GM13977 (cell line): ENCODE data around the gene DNAH9.

ENCODE experiments used
- DNase-seq: peaks from one replicate; pipeline ENCODE4 v3.0.0; 2012; ENCODE audit warnings: low spot score
- in situ Hi-C: fragments of 300-500 bp; cut with MboI; formaldehyde crosslinking; loops from one replicate; pipeline ENCODE4 v1.12.0; 2022; ENCODE audit warnings: low sequenced_read_pairs, low pct_unique_long_range_greater_than_20kb, mixed read lengths, inconsistent platforms; ENCODE audit not compliant: unreplicated experiment
- TF ChIP-seq, protein P1 (sequence below): IDR thresholded peaks from 2 replicates; pipeline ENCODE4 v1.5.1; 2012; ENCODE audit warnings: mild to moderate bottlenecking, control low read depth; ENCODE audit not compliant: insufficient read depth; ENCODE audit errors: extremely low read depth, missing control alignments

The DNAH9 gene

DNA sequence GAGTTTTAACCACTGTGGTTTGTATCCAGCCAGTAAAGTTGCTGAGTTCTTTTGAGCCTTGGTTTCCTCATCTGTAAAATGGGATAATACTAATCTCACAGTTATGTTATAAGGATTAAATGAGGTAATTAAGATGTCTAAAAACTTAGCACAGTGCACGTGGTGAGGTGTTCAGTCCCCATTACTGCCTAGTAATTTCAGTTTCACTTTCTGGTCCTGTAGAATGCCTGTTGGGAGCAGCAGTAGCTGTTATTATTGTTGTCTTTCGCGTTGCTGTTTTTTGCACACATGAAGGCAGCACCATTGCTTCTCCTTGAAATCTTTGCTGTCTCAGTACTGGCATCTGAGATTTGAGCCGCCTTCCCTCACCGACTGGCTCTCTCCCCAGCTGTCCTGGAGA is 182.4 kb downstream of the DNAH9 start:
- in situ Hi-C loops = no loop called here
- DNase-seq = no peak
- TF ChIP-seq, protein P1, sequence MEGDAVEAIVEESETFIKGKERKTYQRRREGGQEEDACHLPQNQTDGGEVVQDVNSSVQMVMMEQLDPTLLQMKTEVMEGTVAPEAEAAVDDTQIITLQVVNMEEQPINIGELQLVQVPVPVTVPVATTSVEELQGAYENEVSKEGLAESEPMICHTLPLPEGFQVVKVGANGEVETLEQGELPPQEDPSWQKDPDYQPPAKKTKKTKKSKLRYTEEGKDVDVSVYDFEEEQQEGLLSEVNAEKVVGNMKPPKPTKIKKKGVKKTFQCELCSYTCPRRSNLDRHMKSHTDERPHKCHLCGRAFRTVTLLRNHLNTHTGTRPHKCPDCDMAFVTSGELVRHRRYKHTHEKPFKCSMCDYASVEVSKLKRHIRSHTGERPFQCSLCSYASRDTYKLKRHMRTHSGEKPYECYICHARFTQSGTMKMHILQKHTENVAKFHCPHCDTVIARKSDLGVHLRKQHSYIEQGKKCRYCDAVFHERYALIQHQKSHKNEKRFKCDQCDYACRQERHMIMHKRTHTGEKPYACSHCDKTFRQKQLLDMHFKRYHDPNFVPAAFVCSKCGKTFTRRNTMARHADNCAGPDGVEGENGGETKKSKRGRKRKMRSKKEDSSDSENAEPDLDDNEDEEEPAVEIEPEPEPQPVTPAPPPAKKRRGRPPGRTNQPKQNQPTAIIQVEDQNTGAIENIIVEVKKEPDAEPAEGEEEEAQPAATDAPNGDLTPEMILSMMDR = no peak

GRCh38 chr17:11786711-11787438 is 188.6 kb downstream of the DNAH9 start:
- DNase-seq = no peak
- TF ChIP-seq, protein P1 = no peak
- in situ Hi-C loops = no loop called here

GRCh38 chr17:11795906-11796305 is 197.6 kb downstream of the DNAH9 start:
- in situ Hi-C loops = no loop called here
- no peak for DNase-seq
- TF ChIP-seq, protein P1 = no peak

GRCh38 chr17:11797803-11798202 is 199.5 kb downstream of the DNAH9 start:
- DNase-seq = no peak
- in situ Hi-C loops = no loop called here
- TF ChIP-seq, protein P1 = no peak

DNA sequence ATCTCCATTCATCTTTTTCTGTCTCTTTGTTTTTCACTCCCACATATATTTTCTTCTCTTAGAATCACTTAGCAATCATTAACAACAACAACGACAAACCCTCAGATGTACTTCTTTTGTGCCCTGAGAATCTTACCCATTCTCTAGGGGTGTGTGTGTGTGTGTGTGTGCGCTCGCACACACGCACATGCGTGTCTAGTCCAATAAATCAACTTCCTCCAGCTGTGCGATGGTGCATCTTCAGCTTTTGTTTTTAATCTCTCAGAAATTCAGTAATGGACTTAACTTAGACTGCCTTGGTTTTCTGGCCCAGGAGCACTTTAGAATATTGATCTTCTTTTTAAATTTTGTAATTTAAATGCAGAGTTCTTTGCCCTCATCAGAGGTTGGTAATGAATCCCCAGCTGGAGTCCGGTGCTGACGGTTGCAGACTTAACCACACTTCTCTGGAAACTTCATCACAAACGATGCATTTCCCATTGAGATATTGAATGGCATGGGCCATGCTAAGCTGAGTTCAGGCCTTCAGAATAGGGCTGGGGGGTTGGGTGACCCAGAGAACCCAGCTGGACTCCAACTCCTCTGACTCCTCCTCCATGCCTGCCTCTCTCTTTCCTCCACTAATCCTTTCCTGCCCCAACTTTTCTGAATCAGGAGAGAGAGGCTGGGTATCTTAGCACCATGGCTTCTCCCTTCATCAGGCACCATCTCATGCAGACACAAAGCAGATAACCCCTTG is 205.1 kb downstream of the DNAH9 start:
- TF ChIP-seq, protein P1 = no peak
- DNase-seq = no peak
- in situ Hi-C loops = no loop called here

DNA sequence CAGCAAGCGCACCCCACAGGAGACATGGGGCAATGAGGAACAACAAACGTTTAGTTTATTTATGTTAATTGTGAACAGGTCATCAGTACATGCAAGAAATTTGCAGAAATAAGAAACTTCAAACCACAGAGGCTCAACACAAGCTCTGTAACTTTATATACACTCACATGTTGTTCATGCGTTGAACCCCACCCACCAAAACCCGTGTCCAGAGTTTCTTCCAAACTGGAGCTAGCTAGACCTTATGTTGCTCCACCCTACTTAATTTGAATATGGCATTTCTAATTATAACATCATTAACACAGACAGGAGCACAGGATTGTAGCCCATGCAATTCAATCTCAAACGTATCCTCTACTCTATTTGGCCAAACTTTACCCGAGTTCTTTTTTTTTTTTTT is 206.9 kb downstream of the DNAH9 start:
- no peak for DNase-seq
- TF ChIP-seq, protein P1 = no peak
- in situ Hi-C loops = no loop called here
